ENCODE measurements around the gene FBXL13.

DNA sequence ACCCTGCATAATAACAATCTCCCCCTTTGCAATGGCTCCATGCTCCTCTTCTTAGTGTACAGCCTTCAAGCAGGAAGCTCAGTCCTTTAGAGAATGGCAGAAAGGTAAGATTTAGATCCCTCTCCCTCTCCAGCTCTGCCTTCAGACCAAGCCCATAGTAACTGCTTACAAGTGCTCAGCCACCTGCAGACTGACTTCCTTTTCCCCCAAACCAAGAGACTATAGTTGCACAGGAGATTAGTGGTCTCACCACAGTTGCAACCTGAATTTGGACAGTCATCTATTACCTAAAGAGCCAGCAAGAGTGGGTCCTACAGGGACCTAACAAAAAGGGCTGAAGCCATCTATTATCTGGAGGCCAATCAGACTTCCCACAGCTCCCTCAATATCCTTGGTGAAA, 16.5 kb downstream of the FBXL13 start:
- TF ChIP-seq CTCF (IDR thresholded peaks at IDR 0.05) = no peak
- TF ChIP-seq POLR2A (IDR thresholded peaks at IDR 0.05; ENCODE audit: low read depth) = no peak
